GM19324 (cell line): ENCODE measurements around the gene ADAM12.
"Not testable (repeated sequence)": the region's sequence is repeated elsewhere in the genome, so short reads cannot be mapped to it uniquely, and the experiment has no call there.

Experiments
- ATAC-seq: cut with Tn5 transposase; IDR thresholded peaks from one replicate; pipeline ENCODE4 v1.9.1; 2021; ENCODE audit warnings: mild to moderate bottlenecking, moderate library complexity; ENCODE audit not compliant: unreplicated experiment, low FRiP score

Gene ADAM12

DNA sequence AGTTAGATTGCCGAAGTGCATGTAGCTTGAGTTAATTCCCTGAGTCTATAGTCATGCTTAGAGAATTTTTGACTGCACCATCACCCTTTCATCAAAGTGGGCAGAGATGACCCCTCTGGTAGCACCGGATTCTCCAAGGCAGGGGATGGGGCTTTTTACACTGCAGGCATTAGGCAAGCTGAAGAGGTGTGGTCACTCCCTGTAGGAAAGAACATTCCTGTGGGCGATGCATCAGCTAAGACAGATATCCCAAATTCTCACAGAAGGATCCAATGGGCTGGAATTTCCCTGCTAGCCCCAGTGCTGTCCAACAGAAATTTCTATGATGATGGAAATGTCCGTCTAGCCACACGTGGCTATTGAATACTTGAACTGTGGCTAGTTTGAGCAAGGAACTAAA is 118.2 kb downstream of the ADAM12 start:
- ATAC-seq, result no peak

GRCh38 chr10:126268013-126268920 is 120.0 kb downstream of the ADAM12 start:
- no peak for ATAC-seq

GRCh38 chr10:126264102-126265018 is 123.9 kb downstream of the ADAM12 start:
- ATAC-seq, result no peak

DNA sequence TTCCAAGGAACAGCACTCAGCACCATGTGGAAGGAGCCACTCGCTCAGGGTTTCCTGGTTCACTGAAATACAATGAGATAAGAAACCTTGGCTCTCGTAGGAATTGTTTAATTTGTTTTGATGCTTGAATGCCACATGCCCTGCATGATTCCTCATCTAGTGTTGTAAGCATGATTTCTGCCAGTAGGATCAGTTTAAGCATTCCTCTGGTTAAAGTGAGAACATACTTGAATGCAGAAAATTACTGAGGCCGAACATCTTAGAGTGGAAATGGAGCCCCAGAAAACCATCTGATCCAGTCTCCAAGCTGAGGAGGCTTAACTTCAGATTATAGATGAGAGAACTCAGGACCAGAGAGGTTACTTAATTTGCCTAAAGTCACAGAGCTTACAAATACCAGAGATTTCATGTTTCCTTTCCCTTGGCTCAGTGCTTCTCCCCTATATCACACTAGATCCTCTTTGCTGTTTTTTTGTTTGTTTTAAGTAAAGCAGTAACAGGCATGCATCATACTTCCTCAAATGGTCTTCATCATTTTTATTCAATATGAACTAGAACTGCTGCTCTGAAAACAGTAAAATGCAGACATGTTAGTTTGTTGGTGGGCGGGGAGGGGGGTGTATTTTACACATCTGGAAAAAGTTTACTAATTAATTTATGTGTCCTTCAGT is 125.1 kb downstream of the ADAM12 start:
- no peak for ATAC-seq

DNA sequence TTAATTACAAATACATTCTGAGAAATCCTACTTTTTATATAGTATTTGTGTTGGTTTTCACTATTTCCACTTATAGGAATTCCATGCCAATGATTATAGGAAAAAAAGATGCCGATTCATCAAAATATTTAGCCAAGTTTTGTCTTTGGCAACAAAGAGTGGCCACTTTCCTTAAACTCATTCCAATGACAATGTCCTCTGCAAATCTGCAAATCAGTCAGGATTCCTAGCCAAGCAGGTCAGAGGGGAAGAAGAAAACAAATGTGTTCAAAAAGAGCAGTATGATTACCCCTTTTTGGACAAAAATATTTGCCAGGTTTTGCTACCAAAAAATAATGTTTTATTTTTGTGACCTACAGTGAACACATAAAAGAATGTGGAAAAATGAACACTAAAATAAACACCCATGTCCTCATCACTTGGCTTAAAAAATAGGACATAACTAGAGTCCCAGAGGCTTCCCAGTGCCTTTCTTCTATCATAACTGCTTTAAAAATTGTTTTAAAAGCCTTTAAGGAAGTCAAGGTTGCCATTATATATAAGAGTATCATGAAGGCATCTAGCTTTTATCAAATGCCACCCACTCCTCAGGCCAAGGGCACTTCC is 125.9 kb downstream of the ADAM12 start:
- no peak for ATAC-seq

DNA sequence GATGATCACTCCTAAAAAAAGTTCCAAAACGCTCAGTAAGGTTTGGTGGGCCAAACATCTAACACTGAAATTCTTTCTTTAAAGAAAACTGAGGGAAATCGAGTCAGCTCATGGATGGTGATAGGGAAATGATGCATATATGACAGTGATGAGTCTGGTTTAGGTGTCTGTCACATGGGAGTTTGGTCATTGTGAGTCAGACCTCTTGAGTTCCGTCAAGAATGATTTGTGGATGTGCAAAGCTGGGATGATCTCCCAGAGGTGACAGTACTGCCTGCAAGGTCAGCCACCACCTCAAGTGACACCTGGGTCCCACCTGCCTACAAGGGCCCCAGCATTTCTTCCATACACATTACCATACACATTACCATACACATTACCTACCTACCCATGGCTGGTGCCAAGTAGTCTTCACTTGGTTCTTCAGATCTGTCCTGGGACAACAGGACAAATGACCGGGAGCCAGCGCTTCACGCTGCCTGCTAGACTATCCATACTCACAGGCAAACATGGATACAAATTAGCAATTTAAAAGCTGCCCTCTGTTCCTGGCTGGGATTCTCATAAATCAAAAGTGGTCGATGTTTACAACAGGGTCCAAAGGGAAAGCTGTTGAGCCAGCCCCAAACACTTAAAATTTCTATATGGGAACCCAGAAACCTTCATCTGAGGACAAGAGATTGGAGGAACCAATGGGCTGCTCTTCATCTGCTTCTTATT is 128.4 kb downstream of the ADAM12 start:
- ATAC-seq, result no peak

- ATAC-seq, result no peak
These were observed 131.4 kb downstream of the ADAM12 start for GRCh38 chr10:126256864-126257263.

GRCh38 chr10:126255313-126255712 is 133.0 kb downstream of the ADAM12 start:
- no peak for ATAC-seq

GRCh38 chr10:126253611-126253998 is 134.7 kb downstream of the ADAM12 start:
- no peak for ATAC-seq

- no peak for ATAC-seq
These were observed 135.2 kb downstream of the ADAM12 start for GRCh38 chr10:126252884-126253610.

GRCh38 chr10:126251778-126252407 is 136.4 kb downstream of the ADAM12 start:
- no peak for ATAC-seq

DNA sequence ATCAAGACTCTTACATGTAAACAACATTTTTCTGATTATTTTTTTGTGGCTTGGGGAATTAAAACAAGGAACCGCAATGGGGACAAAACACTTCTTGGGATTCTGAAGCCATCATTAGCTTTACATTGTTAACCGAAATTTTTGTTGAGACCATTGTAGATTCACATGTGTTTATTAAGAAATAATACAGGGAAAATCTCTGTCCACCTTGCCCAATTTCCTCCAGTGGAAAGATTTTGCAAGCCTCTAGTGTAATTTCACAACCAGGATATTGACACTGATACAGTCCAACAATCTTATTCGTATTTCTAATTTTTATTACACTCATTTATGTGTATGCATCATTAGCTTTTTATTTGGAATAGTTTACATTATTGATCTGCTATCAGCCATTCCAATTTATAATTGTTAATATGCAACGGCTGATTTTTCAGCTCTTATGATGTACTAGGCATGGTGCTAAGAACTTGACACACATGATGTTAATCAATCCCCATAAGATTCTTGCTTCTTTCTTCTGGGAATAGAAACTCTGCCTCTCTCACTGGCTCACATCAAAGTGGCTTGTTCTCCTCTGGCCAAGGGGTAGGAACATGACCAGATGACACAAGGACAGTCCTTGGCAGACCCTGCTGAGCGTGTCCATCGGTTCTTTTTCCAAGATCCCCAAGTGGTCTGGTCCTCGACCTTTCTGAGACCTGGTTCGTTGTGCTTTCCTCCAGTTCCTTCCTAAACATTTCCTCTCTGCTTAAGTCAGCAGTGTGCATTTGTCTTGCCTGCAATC is 137.6 kb downstream of the ADAM12 start:
- no peak for ATAC-seq

DNA sequence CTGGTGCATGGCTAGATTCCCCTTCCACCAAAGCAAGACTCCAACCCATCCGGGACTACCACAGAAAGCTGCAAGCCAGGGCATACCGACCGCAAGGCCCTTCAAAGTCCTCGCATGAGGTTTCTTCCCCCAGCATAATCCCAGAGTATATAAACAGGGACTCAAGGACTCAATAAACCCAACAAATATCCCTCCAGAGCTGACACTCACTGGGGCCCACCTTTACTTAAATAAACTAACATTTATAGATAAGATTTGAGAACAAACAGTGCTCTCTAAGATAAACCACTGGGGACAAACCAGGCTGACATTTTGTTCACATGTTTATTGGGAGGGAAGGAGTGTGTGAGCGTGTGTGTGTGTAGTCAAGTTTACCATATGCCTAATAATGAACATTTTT is 138.2 kb downstream of the ADAM12 start:
- no peak for ATAC-seq

- no peak for ATAC-seq
These were observed 140.8 kb downstream of the ADAM12 start for GRCh38 chr10:126247446-126247975.

DNA sequence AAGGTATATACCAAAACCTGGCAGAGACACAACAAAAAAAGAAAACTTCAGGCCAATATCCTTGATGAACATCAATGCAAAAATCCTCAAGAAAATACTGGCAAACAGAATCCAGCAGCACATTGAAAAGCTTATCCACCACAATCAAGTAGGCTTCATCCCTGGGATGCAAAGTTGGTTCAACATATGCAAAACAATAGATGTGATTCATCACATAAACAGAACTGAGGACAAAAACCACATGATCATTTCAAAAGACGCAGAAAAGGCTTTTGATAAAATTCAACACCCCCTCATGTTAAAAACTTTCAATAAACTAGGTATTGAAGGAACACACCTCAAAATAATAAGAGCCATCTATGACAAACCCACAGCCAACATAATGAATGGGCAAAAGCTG is 141.9 kb downstream of the ADAM12 start:
- ATAC-seq, result not testable (repeated sequence)

DNA sequence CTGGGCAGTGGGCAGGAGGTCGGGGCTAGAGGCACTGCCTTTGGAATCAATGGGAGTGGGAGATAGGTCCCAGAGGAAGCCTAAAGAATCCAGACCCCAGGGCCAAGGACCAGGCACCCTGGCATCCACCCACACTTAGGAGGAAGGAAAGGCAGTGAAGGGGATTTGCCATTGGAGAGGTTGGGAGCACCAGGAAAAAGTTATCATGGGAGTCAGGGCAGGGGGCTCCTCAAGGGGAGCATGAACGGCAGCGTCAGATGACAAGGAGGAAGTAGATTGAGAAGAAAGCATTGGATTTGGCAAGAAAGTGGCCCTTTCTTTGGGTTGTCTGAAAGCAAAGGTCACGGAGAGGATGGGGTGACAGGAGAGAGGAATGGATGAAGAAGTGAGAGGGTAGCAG is 142.8 kb downstream of the ADAM12 start:
- ATAC-seq, result no peak

- no peak for ATAC-seq
These were observed 144.3 kb downstream of the ADAM12 start for GRCh38 chr10:126243971-126244370.

GRCh38 chr10:126243306-126243705 is 145.0 kb downstream of the ADAM12 start:
- no peak for ATAC-seq
